GM15510 (cell line): ENCODE measurements around the gene MRPL37.

Experiments used
- POLR2A ChIP-seq: IDR thresholded peaks from 3 replicates; pipeline ENCODE4 v1.6.1; 2011; ENCODE audit warnings: borderline replicate concordance; ENCODE audit not compliant: insufficient read length; ENCODE audit errors: extremely low read depth

The MRPL37 gene

DNA sequence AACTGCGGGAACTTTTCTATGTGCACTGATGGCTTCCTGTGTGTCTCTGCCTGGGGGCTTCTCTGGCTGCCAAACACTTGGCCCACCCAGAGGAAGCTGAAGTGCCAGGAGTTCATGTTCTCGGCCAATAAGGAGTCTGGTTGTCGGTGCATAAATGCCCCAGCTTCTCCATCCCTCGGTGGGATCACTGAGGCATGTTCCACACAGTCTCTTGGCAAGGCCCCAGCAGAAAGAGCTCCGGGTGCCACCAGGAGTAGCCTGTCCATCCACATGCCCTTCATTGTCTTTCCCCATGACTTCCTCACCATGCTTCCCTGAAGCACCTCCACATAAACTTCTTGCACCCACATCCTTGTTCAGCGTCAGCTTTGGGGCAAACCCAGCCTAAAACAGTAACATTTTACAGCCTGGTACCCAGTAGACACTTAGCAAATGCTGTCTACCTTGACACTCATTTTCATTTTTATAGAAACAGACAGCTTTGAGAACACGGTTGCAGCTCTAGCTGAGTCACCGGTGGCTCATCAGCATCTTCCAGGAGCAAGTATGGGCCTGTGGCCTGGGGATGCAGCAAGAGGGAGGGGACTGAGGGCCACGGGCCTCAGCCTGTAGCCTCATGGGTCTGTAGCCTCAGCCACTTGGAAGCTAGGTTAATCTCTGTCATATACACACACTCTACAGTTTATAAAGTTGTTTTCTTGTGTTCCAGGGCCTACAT is 32.4 kb upstream of the MRPL37 start:
- no peak for TF ChIP-seq POLR2A

DNA sequence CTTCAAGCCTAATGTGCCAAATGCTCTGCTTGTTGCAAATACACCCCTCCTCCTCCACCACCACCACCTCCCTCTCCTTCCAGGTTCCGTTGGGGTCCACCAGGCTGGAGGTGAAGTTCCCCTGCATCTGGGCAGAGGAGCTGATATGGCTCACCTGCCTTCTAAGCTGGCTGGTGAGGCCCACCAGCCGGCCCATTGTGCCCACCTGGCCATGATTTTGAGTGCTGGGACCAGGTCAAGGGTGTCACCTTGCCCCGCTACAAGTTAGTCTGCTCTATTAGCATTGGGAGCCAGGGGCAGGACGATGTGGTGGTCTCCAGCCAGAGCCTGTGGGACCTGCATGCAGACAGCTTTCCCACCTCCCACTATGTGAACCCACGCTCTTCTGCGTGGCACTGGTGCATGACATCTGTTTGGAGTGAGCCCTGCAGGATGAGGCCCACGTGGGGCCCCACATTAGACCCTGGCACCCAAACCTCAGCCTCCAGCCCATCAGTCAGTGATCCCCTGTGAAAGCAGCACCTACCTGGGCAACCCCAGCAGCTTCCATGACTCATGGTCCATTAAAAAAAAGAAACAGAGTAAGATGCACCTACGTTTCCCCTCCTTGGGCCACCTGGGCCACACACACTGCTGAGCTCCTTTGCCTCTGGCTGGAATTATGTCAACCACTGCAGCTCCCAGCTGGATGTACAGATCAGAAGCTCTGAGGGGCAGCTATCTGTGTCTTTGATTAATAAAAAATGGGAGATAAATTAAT is 31.6 kb upstream of the MRPL37 start:
- TF ChIP-seq POLR2A, result no peak

DNA sequence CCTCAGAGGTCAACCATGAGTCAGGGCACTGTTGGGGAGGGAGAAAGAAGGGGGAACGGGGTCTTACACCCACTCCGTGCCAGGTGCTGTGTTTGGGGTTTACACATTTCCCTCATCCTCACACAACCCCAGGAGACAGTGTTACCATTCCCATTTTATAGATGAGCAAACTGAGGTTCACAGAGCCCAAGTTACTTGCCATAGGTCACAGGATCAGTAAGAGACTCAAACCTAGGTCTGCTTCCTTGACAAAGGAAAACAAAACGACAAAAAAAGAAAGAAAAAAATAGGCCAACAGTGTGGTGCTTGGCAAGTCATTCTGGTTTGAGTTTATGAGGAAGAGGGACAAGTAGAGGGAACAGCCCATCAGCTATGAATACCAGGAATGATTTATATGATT is 30.9 kb upstream of the MRPL37 start:
- no peak for TF ChIP-seq POLR2A

DNA sequence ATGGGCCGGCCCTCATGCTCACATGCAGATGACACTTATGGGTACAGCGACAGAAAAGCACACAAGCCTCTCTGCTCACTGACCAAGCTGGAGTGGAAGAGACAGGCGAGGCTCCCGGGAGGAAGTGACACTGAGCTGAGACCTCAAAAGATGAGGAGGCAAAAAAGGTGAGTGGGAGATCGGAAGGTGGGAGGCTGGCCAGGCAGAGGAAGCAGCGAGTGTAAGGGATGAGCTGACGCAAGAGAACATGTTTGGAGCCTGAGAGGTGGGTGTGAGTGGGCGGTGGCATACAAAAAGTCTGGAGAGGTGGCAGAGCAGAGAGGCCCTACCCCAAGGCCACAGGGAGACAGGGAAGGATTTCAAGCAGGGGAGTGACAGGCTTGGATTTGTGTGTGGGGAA is 29.0 kb upstream of the MRPL37 start:
- no peak for TF ChIP-seq POLR2A

DNA sequence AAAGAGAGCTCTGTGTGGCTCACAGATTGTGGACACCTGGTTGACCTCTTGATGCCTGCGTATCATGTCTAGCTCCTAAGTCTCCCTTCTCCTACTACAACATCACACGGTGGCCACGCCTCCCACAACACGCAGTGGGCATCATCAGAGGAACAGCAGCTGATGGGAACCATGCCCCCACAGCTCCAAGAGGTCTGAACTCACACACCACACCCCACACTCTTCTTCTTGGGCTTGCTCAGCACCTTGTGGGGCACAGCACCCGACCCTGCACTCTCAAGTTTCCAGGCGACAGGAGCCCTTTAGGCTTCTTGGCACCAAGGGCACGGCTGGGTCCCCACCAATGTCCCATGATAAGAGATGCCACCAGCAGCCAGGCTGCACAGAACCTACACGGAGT is 28.4 kb upstream of the MRPL37 start:
- no peak for TF ChIP-seq POLR2A

DNA sequence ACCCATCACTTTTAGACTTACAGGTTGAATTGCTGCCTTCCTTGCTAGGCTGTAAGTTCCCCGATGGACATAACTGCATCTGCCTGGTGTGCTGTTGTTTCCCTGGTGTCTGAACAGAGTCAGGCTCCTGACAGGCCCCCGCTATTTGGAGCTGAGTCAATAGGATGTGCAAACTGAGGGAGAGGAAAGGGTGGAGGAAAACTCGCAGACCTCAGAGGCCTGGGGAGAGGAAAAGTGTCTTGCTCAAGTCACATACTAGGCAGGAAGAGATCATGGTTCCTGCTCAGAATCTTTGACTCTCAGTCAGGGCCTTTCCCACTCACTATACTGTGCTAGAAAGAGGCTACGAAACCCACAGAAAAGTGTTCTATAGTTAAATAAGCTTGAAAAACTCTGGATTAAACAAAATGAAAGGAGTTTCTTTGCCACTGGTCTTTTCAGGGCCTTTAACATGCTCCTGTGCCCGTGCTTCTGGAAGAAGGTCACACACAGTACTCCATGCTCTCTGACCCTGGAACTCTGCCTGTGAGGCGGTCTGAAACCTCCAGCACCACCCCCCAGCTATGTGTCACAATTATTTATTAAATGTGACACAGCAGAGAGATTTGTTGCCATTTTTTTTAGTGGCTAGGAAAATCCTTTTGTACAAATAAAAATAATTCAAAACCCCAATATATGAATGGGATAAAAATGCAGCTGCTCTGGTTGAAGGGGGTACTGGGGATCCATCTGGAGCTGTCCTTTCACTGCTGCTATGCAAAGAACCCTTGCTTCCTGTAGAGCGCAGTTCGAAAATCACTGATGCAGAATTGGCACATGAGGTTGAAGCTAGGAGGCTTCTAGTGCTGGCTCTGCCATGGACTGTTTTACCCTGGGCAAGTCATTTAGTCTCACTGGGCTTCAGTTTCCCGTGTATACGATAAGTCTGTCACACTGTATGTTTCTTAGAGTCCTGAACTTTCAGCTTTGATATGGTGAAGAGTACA is 27.1 kb upstream of the MRPL37 start:
- no peak for TF ChIP-seq POLR2A

DNA sequence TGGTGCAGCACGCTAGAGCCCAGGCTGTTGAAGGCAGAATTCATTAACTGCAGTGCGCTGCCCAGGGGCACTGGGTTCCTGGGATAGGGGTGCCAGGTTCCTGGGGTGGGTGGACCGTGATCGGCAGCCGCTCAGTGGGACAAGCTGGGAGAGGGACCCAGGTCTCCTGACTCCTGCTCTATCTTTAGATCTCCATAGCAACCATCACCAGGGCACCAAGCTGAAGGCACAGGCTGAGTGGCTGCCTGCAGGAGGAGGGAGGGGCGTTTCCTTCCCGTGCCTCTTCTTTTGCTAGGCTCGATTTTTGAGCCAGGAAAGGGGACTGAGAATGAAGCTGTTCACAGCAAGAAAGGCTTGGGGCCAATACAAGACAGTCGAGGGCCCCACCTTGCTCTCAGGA is 26.3 kb upstream of the MRPL37 start:
- no peak for TF ChIP-seq POLR2A

DNA sequence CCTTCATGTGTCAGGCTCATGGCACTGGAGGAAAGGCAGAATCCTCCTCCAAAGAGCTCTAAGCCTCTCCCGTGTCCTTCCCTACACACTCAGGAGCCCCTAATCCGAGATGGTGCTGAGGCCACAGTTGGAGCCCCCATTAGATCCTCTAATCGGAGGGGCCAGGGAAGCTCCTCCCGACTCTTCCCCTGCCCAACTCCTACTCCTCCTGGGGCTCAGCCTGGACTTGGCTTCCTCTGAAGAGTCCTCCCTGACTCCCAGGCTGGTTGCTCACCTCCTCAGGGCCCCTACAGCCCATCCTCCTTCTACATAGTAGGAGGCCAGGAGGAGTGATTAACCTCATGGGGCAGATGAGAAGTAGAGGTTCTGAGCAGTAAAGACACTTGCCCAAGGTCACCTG is 25.9 kb upstream of the MRPL37 start:
- no peak for TF ChIP-seq POLR2A

DNA sequence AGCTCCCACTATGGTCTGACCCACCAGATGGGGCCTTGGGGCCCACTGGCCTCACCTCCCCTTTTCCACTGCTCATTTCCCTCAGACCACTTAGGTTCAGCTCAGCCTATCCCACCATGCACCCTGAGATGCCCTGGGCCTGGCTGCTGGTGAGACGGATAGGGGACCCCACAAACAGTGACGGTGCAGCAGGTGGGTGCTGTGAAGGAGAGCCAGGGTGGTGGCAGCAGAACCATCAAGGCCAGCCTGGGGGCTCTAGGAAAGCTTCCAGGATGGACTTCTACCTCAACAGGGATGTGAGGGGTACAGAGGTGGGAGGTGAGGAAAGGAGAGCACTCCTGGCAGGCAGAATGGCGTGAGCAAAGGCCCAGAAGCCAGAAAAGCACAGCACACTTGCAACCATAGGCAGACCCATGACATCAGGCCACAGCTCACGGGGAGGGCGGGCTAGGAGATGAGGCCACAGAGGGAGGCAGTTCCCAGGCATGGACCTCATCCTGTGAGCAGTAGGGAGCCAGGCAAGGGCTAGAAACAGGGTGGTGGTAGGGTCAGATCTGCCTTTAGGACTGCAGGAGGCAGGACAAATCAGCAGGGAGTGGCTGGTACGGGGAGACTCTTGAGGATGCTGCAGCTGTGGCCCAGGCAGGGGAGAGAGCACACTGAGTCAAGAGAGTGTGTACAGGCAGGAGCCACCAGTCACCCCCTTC is 23.2 kb upstream of the MRPL37 start:
- no peak for TF ChIP-seq POLR2A

DNA sequence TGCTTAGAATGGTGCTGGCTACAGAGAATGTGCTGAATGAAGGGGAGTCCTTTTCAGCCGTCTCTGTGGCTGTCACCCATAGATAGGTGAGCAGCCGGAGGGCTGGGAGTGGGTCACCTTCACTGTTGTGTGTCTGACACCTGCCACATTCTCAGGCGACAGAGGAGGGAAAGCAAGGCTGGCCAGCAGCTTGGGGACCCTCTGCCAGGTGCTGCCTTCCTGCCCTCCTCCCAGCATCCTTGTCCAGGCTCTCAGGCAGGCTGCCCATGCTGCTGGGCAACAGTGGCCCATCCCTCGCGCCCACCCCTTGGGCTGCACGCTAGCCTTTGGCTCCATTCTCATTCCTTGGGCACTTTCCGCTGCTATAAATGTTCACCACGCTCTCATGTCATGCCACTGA is 22.2 kb upstream of the MRPL37 start:
- no peak for TF ChIP-seq POLR2A

DNA sequence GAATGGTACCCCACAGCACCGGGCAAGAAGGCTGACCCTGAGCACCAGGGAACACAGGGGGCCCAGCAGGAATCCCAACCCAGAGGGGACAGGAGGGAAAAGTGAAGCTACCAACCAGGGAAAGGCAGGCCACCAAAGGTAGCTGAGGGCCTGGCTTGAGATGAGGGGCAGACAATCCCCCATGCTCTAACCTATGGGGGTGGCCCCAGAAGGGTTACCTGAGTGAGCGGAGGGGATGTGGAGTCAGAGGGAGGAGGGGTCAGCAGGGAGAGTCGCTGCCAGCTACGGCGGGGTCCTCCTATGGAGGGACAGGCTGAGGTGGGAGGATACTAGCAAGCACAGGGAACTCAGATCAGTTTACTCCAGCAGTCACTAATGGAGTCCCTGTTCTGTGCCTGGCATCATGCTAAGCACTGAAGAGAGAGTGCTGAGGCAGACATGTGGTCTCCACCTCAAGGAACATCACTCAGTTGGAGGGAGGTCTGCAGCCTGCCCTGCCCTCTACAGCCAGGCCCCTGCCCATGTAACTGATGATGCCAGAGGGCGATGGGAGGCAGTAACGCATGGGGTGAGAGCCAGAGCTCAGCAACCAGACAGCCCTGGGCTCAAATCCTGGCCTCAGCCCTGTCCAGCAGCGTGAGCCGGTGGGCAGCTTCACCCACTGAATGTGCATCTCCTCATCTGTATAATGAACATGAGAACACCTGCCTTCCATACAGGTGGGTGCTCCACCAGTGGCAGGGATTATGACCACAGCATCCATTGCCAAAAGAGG is 21.5 kb upstream of the MRPL37 start:
- no peak for TF ChIP-seq POLR2A

DNA sequence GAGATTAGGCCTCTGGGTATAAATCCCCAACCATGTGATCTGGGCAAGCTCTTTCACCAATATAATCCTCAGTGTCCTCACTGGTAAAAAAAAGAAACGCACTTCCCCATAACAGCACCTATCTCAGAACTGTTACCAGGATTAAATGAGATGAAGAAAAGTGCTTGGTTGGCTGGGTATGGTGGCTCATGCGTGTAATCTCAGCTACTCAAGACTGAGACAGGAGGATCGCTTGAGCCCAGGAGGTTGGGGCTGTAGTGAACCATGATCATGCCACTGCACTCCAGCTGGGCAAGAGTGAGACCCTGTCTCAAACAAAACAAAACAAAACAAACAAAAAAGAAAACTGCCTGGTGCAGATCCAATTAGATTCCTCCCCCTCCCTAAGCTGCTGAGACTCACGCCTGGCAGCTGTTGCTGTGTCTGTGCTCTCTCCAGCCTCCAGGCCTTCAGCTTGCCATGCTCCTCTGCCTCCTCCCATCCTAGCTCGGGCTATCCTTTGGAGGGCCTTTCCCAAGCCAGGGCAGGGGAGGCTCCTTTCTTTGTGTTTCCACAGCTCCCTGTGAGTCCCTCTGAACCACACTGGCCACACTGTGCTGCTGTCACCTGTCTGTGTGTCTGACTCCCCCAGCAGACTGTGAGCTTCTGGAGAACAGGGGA is 19.1 kb upstream of the MRPL37 start:
- TF ChIP-seq POLR2A, result no peak

DNA sequence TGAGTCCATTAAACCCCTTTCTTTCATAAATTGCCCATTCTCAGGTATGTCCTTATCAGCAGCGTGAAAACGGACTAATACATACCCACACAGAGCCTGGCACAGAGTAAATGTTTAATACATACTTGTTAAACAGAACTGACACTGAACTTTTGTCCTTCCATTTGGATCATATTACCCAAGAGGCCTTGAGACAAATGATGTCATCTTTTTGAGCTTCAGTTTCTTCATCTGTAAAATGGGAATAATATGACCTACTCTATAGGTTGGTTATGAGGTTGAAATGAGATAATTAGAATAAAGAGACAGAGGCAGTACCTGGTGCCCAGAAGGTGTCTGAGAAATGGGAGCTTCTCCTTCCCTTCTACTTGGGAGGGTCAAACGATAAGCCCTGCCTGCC is 13.9 kb upstream of the MRPL37 start:
- no peak for TF ChIP-seq POLR2A

DNA sequence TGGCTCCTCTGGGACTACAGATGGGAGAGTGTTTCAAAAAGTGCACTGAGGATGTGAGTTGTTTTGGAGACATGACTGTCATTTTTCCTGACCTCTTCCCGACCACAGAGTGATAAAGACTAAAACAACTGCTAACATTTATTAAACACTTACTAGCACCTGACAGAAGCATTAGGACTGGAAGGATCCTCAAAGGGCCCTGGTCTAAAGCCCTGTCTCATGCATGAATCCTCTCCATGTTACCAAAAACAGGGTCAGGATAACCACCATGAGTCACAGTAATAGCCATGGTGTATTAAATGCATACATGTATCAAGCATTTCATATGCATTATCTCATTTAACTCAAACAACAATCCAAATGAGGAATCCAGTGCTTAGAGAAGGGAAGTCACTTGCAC is 11.7 kb upstream of the MRPL37 start:
- no peak for TF ChIP-seq POLR2A

DNA sequence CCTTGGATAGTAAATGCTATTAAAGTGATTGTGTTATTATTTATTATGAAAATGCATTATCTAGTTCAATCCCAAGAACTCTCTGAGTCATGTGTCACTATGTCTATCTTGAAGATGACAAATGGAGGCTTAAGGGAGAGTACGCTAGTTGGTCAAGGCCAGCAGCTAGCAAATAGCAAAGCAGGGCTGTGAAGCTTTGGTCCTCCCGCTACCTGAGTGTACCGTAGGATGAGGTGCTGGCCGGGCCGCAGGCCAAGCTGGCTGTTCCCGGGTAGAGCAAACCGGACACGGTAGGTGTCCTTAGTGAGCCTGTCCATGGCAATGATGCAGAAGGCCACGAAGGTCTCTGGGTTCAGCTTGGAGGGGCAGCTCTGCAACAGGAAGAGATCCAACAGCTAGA is 9.4 kb upstream of the MRPL37 start:
- TF ChIP-seq POLR2A, result no peak
